SK-MEL-5 (cell line): ENCODE data around the gene IL17F. TPM values are rescaled to one million over a fixed set of nuclear protein-coding genes. Genes with fewer than 3 reads are reported as not detected.

Source experiments
- DNase-seq: peaks from one replicate; pipeline ENCODE4 v3.0.0-alpha.2; 2016; ENCODE audit warnings: low read depth, low spot score
- in situ Hi-C: cut with HindIII; loops from 2 replicates; pipeline ENCODE4 v1.10.0; 2016; ENCODE audit warnings: low sequenced_read_pairs, high pct_unique_total_duplicates, low pct_unique_long_range_greater_than_20kb
- total RNA-seq: library from RNA; depleted of rRNA; stranded (reverse); fragments of >200 nt; shearing (Covaris generic); gene quantifications from 2 replicates; pipeline ENCODE4 v1.2.3, GENCODE V29; 2014

IL17F gene
- total RNA-seq, 1 experiment from 2014 or later, result not detected

DNA sequence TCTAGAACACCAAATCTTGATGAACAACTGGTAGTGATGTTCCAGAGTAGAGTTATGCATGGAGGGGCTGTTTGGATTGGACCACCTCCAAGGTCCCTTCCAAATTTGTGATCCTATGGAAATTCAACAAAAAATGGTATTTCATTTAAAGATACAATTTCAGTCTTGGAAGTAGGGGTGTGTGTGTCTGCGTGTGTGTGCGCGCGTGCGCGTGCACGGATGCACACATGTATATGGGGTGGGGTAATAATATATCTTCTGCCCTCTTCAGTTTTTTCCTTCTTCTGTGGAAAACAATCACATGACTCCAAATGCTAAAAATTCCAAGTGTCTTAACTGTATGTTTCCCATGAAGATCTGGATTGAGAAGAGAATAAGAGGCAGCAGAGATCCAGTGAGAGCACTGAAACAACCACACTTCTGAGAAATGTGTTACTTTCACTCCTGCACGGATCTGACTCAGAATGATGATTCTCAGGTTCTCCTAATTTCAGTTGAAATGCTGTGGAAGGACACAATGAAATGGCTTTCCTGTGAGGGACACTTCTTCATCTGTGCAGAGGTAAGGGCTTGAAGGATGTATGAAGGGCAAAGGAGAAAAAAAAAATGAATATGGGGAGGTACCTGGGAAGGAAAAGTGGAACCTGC, 10.6 kb upstream of the IL17F start:
- in situ Hi-C loops, result no loop called here
- DNase-seq, result no peak

DNA sequence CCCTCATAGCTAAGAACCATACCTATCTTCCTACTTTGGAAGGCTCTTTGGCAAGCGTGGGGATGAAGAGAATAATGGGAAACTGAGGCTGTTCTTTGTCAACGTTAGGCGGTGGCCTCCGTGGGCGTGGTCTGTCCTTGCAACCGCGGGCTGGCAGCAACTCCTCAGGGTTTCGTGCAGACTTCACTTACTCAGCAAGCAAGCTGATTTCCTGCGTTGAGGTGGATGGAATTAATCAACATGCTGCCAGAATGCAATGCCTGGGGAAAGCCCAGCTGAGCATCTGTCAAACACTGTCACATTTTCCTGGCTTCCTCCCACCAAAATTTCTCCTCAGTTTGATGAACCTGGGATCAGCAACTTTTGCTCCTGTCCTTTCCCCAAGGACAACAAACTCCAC, 9.2 kb upstream of the IL17F start:
- DNase-seq, result no peak
- in situ Hi-C loops, result no loop called here

DNA sequence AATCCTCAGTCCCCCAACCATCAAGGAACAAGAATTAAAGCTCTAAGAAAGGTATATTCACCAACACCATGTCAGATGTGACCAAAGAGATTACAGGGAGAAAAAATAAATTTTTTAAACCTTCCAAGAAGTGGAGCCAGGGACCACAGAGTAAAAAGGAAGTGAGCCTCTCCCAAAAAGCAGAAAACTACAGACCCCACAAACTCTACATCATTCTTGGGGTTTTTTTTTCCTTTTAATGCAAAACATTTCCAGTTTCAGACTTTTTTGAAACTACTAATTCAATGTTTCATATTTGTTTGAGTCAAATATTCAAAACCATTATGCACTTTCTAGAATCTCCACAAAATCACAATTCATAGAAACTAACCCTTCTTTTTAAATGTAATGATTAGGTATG, 6.8 kb upstream of the IL17F start:
- in situ Hi-C loops, result no loop called here
- no peak for DNase-seq

- DNase-seq, result peak; percentile 19
- in situ Hi-C loops, result no loop called here
These were observed 4.8 kb upstream of the IL17F start for GRCh38 chr6:52249078-52249477.

GRCh38 chr6:52245425-52245824, 1.1 kb upstream of the IL17F start:
- in situ Hi-C loops, result no loop called here

GRCh38 chr6:52243282-52243893, 912 bp downstream of the IL17F start:
- in situ Hi-C loops, result no loop called here
- no peak for DNase-seq

More at GRCh38 chr6:52245425-52245824, 1.1 kb upstream of the IL17F start:
- DNase-seq, result no peak

DNA sequence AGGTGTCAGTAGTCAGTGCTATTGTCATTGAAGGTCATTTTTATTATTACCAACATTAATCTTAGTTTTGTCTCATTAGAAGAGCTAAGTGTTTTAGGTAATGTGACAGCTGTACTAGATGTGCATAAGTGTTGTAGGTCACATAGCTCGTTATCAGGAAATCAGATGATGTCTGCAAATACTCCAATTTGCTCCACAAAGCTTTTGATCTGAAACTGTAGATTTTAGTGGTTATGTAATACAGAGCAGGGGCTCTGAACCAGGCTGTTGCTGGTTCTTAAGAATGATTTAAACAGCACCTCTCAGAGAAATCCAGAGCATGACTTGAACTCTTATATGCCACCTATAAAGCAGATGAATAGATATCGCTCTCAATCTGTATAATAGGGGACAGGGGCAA, 2.5 kb downstream of the IL17F start:
- in situ Hi-C loops, result no loop called here

DNA sequence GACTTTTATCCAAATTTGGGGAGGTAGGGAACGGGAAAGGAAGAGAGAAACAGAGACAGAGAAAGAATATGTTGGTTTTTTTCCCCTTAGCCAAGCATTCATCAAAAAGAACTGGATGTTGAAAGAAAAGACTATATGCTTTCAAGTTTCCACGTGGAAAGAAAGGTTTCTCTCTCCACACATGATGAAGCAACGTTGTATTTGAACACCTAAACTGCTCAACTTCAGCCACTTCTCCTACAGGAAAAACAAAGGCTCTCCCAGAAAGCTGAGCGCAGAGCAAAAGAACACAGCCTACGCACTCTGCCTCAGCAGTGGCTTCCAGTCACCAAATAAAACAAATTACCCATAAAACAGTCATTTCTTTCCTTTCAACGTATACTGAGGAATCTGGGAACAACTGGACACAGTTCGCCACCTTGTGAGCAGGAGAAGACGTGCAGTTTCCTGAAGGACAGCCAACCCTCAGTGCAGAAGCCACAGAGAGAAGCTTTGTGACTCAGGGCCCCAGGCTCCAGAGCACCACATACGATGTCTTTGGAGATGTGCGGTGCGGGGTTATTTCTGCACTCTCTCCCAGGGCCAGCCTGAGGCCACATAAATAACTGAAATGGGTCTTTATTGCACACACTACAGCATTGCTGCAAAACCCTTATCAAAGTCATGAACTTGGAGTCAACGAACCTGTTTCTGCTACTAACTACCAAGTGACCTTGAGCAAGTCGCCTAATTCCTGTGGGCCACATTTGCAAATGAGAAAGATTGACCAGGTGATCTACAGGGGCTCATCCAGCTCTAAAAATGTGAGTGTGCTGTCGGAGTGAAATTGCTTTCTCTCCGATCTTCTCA, 10.1 kb downstream of the IL17F start:
- in situ Hi-C loops, result no loop called here
- DNase-seq, result peak; percentile 86

More for the DNA sequence above, 2.5 kb downstream of the IL17F start:
- no peak for DNase-seq

DNA sequence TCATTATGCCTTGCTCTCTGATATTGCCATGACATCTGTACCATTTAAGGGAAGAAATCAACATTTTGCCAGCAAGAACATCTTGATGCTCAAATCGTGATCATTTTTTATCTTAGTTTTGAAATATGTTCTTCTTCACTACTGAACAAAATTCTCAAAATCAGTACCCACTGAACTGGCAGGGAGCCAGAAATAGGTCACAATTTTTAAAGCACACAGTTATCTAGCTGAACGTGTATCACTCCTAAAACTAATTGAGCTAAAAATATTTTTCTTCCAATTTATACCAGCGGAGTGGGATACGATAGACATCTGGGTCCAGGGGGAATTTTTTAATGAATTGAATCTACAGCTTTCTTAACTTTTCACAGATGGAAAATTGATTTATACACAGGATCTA, 11.3 kb downstream of the IL17F start:
- in situ Hi-C loops, result no loop called here
- DNase-seq, result no peak

GRCh38 chr6:52231406-52232127, 12.7 kb downstream of the IL17F start:
- DNase-seq, result peak; percentile 50
- in situ Hi-C loops, result no loop called here

GRCh38 chr6:52230685-52231084, 13.6 kb downstream of the IL17F start:
- in situ Hi-C loops, result no loop called here
- no peak for DNase-seq

GRCh38 chr6:52227495-52227894, 16.8 kb downstream of the IL17F start:
- in situ Hi-C loops, result no loop called here
- DNase-seq, result no peak

- no peak for DNase-seq
- in situ Hi-C loops, result no loop called here
These were observed 23.0 kb downstream of the IL17F start for GRCh38 chr6:52221302-52221701.

DNA sequence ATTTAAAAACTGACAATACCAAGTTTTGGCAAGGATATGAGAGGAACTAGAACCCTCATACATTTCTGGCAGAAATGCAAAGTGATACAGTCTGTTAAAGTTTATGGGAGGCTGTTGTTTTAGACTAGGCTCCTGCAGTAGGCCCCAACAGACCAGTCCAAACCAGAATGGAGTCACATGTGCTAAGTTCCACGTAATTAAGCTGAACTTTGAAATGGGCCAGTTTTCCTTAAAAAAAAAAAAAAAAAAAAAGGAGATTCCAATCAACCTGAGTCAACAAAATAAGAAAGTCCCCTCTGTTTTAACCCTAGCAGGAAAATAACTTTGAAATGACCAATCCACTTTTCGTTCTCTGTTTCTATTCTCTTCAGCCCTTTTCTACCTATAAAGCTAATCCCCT, 26.5 kb downstream of the IL17F start:
- in situ Hi-C loops, result no loop called here
- DNase-seq, result no peak

GRCh38 chr6:52216932-52217575, 27.2 kb downstream of the IL17F start:
- in situ Hi-C loops, result no loop called here
- DNase-seq, result no peak

GRCh38 chr6:52215787-52216186, 28.5 kb downstream of the IL17F start:
- in situ Hi-C loops, result no loop called here
- DNase-seq, result no peak

- in situ Hi-C loops, result no loop called here
- no peak for DNase-seq
These were observed 31.2 kb downstream of the IL17F start for GRCh38 chr6:52213127-52213526.

GRCh38 chr6:52210227-52210626, 34.1 kb downstream of the IL17F start:
- DNase-seq, result no peak
- in situ Hi-C loops, result no loop called here
